GM12801 (cell line): ENCODE results near the gene LYPD3.

ENCODE experiments used
- TF ChIP-seq, protein P1 (sequence below): IDR thresholded peaks from one replicate; pipeline ENCODE4 v1.5.1; 2011; ENCODE audit warnings: control low read depth; ENCODE audit not compliant: insufficient read length; ENCODE audit errors: extremely low read depth

Gene LYPD3

DNA sequence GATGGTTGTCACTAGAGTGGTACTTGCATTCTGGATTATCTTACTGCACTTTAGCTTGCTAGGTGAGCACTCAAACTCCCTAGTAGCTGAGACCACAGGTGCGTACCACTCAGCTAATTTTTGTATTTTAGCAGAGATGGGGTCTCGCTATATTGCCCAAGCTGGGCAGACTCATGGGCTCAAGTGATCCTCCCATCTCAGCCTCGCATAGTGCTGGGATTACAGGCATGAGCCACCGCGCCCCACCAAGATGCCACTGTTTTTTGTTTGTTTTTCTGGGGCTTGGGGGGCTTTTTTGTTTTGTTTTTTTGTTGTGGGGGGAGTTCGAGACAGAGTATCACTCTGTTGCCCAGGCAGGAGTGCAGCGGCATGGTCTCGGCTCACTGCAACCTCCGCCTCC is 17.8 kb downstream of the LYPD3 start:
- TF ChIP-seq, protein P1, sequence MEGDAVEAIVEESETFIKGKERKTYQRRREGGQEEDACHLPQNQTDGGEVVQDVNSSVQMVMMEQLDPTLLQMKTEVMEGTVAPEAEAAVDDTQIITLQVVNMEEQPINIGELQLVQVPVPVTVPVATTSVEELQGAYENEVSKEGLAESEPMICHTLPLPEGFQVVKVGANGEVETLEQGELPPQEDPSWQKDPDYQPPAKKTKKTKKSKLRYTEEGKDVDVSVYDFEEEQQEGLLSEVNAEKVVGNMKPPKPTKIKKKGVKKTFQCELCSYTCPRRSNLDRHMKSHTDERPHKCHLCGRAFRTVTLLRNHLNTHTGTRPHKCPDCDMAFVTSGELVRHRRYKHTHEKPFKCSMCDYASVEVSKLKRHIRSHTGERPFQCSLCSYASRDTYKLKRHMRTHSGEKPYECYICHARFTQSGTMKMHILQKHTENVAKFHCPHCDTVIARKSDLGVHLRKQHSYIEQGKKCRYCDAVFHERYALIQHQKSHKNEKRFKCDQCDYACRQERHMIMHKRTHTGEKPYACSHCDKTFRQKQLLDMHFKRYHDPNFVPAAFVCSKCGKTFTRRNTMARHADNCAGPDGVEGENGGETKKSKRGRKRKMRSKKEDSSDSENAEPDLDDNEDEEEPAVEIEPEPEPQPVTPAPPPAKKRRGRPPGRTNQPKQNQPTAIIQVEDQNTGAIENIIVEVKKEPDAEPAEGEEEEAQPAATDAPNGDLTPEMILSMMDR, result no peak

DNA sequence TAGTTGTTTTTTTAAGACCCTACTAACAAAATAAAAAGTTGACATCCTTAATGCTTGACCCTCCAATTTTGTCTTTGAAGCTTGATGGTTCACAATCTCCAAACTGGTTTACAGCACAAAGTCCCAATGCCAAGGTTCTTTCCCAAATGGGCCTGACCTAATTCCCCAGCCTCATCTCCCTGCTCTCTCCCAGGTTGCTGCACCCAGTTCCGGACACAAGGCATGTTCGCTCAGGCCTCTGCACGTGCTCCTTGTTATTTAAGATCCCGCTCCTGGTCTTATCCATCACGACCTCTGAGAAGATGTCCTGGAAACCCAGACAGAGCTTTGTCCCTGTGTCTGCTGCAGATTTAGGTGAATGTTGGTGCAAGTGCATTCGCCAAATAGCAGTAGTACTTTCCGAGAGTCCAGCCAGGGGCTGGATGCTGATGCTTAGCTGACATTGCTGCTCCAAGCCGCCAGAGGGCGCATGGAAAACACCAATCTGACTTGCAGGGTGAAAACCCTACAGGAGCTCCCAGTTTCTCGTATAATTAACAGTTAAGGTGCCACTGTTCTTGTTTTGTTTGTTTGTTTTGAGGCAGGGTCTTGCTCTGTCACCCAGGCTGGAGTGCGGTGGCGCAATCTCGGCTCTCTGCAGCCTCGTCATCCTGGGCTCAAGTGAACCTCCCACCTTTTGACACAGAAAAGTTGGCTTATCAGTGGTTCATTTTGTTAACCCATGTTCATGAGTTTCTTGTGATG is 18.5 kb downstream of the LYPD3 start:
- TF ChIP-seq, protein P1, result no peak

DNA sequence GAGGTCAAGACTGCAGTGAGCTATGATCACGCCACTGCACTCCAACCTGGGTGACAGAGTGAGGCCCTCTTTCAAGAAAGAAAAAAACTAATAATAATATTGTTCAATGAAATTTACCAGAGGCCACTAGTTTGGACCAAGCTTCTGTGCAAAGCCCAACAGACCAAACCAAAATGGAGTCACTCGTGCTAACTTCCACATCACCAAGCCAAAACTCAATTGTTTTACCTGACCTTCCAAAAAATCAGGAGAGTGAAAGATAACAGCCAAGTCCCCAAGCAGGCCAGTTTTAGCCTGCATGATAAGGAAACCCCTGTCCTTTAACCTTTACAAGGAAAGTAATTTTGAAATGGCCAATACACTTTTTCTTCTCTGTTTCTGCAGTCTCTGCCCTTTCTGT is 20.0 kb downstream of the LYPD3 start:
- TF ChIP-seq, protein P1, result no peak

DNA sequence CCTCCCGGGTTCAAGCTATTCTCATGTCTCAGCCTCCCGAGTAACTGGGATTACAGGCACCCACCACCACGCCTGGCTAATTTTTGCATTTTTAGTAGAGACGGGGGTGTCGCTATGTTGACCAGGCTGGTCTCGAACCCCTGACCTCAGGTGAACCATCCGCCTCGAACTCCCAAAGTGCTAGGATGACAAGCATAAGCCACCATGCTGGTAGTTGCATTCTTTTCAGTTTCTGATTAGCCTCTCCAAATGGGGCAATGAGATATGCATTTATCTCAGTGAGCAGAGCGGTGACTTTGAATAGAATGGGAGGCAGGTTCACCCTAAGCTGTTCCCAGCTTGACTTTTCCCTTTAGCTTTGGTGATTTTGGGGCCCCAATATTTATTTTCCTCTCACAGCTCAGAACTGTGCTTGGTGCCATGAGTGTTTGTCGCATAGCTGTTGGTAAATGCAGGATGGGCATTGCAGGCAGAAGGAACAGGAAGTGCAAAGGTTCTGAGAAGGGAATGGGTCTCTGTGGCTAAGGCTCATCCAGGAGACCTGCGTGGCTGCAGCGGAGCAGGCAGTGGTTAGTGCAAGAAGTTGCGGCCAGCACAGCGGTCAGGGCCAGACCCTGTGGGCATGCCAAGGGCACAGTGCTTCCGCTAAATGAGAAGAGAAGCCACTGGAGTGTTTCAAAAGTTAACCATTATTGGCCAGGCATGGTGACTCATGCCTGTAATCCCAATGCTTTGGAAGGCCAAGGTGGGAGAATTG is 20.7 kb downstream of the LYPD3 start:
- TF ChIP-seq, protein P1, result no peak

DNA sequence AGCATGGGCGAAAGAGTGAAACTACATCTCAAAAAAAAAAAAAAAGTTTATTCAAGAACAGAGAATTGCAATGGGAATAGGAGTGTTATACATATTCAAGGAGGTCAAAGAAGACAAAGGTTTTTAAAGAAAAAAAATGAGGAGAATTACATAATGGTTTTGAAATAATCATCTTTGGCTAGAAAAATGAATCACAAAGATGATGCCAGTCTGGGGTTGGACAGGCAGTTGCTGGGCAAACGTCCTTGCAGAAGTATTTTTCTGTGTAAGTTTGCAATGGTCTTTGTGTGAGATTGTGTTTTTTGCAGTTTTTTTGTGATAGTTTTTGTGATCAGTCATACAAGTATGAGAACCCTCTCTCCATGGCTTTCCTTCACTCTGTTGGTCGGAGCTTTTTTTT is 23.7 kb downstream of the LYPD3 start:
- TF ChIP-seq, protein P1, result no peak

DNA sequence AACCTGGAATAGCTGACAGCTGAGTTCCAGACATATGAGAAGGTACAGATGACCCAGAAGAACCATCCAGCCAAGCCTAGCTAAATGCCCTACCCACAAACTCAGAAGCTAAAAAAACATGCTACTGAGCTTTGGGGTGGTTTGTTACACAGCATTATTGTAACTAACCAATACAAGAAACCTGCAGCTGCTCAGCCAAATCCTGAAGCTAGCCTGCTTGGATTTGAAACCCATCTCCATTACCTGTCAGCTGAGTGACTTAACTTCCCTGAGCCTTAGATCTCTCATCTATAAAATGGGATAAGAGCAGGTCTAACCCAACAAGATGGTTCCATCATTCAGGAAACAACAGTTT is 25.7 kb downstream of the LYPD3 start:
- TF ChIP-seq, protein P1, result no peak

DNA sequence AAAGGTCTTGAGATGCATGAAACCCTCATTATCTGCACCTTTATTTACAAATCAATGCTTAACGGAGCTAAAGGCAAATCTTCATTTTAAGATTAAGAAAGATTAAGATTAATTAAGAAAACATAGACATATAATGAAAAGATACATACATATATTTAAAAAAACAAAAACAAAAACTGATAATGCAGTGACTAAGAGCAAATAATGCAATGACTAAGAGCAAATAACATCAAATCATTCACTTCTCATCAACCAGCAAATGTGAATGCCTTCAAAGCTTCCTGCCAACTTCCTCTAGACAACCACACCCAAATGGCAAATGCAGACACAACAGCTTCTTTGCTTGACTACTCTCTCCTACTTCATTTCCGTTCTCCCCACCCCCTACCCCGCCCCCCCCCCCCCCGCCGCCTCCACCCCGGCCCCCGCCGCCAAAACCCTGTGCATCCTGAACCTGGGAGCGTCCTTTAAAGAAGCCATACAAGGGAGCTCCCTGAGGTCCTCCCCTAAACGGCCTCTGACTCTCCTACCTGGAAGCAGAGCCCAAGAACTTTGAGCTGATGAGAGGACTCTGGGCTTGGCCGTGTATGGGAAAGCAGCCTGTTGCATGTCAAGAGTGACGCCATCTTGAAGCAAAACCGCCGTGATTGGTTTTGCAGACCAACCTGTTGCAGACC is 26.2 kb downstream of the LYPD3 start:
- TF ChIP-seq, protein P1, result no peak
